HG03378 (cell line): ENCODE data around the gene OR10A5.
A peak's percentile ranks its signal among the peaks of the same experiment; 100 is the strongest.
"Not testable (repeated sequence)": the region's sequence is repeated elsewhere in the genome, so short reads cannot be mapped to it uniquely, and the experiment has no call there.

Source experiments
- ATAC-seq: cut with Tn5 transposase; IDR thresholded peaks from one replicate; pipeline ENCODE4 v1.9.1; 2021; ENCODE audit warnings: mild to moderate bottlenecking, moderate library complexity; ENCODE audit not compliant: unreplicated experiment

The OR10A5 gene

GRCh38 chr11:6845383-6845782, at the start of gene OR10A5:
TSS of gene OR10A5 (plus strand) at chr11:6845683. CDS start at chr11:6845683, 0 bp downstream.
- ATAC-seq, result no peak

- no peak for ATAC-seq
Measured at GRCh38 chr11:6799402-6799801, 46.1 kb upstream of the OR10A5 start, which contains the start of gene OR6A2. TSS of gene OR6A2 (minus strand) at chr11:6799689. CDS start at chr11:6795708, 3,981 bp downstream.

GRCh38 chr11:6801075-6801474, 44.4 kb upstream of the OR10A5 start:
- not testable (repeated sequence) for ATAC-seq

- peak; percentile 82 for ATAC-seq
Measured at GRCh38 chr11:6812390-6813005, 33.0 kb upstream of the OR10A5 start.

DNA sequence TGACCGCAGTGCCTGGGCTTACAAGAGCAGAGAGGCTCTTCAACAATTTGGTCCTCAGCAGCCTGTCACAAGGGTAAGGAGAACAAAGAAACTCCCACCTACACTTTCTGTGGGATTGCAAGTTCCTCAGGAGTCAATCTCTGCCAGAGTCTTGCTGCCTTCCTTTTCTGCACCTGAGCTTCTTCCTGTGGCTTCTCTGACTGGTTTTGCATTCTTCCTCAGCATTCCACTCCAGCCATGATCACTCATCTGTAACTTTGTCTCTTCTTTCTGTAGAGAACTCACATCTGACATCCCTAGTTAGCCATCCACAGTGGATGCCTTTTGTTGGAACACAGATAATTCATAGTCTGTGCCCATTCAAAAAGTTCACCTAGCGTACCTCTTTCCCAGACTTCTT, 31.8 kb upstream of the OR10A5 start:
- no peak for ATAC-seq

GRCh38 chr11:6817694-6818093, 27.8 kb upstream of the OR10A5 start:
- no peak for ATAC-seq

- no peak for ATAC-seq
Measured at GRCh38 chr11:6818967-6819366, 26.5 kb upstream of the OR10A5 start.

DNA sequence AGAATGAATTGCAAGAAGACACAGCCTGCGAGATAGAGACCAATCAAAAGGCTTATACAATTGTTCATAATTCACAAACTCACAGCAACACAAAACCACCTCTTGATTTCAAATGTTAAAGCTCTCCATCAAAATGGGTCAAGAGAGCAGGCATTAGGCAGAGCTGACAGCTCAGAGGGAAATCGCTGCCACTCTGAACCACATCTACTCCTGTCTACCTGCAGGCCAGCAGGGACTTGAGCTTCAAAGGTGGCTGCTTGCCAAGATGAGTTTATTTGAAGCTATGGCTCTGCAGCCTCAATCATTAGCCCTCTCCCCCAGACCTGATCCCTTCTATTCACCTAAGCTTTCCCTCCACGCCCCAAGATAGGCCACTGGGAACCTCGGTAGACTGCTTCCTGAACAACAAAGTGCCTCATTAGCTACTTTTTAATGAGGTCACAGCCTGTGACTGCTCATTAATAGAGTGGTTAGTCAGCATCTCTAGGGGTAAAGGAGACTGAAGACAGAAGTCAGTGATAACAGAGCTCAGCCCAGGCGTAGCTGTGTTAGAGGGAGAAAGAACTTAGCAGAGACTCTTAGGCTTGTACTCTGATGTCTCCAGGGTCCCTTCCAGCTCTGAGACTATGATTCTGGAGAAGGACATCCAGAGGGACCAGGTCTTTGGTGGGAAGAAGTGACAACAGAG, 21.2 kb upstream of the OR10A5 start:
- ATAC-seq, result no peak

GRCh38 chr11:6825231-6825744, 20.2 kb upstream of the OR10A5 start:
- no peak for ATAC-seq

DNA sequence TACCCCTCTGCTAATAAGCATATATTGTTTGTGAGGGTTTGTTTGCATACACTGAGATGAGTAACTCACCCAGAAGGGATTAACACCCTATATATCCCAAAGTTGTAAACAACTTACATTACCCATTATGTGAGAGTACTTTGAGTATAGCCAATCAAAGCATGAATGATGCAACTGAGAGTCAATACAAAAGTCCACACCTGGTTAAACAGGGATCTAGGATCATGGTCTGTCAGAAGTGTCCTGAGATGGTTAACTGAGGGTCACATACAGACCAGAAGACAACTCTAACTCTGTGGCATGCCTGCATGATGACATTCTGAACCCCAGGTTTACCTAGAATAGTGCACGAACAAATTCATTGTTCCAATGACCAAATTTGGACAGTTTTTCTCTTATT, 17.4 kb upstream of the OR10A5 start:
- no peak for ATAC-seq

GRCh38 chr11:6833356-6833755, 12.1 kb upstream of the OR10A5 start:
- no peak for ATAC-seq

GRCh38 chr11:6834021-6834420, 11.5 kb upstream of the OR10A5 start:
- no peak for ATAC-seq

GRCh38 chr11:6841694-6842093, 3.8 kb upstream of the OR10A5 start:
- ATAC-seq, result no peak

DNA sequence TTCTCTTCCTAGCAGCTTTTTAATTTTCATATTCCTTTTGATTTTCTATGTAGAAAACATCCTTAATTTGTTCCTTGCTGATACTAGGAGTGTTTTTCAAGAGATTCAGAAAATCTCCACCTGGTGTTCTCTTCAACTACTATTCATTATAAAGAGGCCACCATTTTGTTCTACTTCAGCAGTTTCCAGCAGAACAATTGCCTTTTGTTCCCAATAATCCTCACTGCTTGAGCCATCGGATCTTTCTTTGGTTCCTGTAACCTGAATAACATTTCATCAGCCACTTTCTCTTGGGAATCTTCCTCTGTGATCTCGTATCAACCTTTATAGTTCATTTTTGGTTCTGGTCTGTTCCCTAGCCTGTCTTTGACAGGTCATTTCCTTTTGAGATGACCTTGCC, 1.8 kb upstream of the OR10A5 start:
- no peak for ATAC-seq

DNA sequence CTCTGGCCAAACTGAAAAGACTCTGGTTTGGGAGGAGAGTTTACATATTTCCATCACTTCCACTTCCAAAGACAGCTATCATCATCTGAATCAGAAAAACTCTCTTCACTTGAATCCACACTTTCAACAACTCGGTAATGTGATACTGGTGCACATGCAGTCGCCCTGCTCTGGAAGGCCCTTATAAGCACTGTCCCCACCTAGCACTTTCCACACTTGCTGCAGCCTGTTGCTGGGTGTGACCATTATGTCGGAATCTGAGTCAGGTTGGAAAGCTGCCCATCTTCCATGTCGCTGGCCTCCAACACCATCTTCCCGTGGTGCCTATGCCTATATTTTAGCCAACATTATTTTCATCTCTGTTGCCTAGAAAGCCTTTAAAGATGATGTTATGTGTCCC, 1.1 kb upstream of the OR10A5 start:
- ATAC-seq, result no peak

DNA sequence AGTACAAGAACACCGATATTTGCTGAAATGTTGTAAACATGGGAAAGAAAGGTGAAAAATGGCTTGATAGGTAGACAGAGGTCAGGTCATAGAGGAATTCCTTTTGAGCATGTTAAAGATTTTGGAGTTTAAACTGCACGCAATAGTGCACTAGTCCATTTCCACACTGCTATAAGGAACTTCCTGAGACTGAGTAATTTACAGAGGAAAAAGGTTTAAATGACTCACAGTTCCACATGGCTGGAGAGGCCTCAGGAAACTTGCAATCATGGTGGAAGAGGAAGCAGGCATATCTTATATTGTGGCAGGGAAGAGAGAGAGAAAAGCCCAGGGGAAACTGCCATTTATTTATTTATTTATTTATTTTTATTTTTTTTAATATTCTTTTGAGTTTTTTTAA, 5.0 kb downstream of the OR10A5 start:
- no peak for ATAC-seq

DNA sequence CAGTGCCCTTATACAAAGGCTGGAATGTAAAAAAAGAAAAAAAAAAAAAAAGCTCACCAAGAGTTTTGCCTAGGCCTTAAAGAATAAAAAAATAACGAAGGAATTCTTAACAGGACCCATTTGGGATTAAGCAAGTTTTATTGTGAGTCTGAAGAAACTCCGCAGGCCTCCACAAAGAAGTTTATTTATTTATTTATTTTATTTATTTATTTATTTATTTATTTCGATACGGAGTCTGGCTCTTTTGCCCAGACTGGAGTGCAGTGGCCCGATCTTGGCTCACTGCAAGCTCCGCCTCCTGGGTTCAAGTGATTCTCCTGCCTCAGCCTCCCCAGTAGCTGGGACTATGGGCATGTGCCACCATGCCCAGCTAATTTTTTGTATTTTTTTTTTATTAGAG, 9.3 kb downstream of the OR10A5 start:
- ATAC-seq, result not testable (repeated sequence)

DNA sequence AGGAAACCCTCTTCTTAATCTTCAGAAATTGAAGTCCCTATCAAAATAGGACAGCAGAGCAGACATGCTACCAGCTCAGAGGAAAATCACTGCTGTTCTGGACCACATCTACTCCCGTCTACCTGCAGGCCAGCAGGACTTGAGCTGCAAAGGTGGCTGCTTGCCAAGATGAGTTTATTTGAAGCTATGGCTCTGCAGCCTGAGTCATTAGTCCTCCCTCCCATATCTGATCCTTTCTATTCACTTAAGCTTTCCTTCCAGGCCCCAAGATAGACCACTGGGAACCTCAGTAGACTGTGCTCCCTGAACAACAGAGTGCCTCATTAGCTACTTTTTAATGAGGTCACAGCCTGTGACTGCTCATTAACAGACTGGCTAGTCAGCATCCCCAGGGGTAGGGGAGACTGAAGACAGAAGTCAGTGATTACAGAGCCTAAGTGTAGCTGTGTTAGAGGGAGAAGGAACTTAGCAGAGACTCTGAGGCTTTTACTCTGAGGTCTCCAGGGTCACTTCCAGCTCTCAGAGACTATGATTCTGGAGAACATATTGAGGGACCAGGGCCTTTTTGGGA, 10.6 kb downstream of the OR10A5 start:
- ATAC-seq, result no peak

- ATAC-seq, result peak; percentile 90
Measured at GRCh38 chr11:6856871-6857270, 11.4 kb downstream of the OR10A5 start.

GRCh38 chr11:6862961-6863360, 17.5 kb downstream of the OR10A5 start, which contains the start of gene OR10A2:
TSS of gene OR10A2 (plus strand) at chr11:6863057. CDS start at chr11:6869755, 6,698 bp downstream.
- ATAC-seq, result no peak

- ATAC-seq, result no peak
Measured at GRCh38 chr11:6864438-6864837, 19.0 kb downstream of the OR10A5 start.

- no peak for ATAC-seq
Measured at GRCh38 chr11:6871278-6871677, 25.8 kb downstream of the OR10A5 start.
